ENCODE measurements around the gene MLLT10. TPM values are rescaled to one million over a fixed set of nuclear protein-coding genes. Genes with fewer than 3 reads are reported as not detected.

MLLT10 gene
- total and polyA plus RNA-seq, 9 of the 15 experiments (the other 6 are each of a cell fraction or from before 2014, with no cell fraction given): 18.8 to 81.4 (median 64.2) TPM

DNA sequence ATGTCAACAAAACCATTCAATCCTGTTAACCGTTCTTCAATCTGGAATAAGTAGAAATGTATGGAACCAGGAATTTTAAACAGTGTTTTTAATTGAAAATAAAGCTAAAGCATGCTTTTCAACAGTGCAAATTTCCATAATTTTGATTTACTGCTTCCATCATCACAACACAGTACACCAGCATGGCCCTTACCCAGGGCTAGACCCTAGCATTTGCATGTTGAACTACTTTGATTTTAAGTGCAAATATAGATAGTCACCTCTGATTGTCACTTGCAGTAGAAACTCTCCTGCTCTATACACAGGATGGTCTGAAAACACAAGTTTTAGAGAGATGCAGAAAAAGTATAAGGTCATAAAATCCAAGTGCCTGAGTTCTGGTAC lies 20.6 kb upstream of the MLLT10 start (continued):
- TF ChIP-seq CC2D1A (IDR thresholded peaks at IDR 0.05) (no peak), KLF16 (IDR thresholded peaks at IDR 0.05) (no peak)

DNA sequence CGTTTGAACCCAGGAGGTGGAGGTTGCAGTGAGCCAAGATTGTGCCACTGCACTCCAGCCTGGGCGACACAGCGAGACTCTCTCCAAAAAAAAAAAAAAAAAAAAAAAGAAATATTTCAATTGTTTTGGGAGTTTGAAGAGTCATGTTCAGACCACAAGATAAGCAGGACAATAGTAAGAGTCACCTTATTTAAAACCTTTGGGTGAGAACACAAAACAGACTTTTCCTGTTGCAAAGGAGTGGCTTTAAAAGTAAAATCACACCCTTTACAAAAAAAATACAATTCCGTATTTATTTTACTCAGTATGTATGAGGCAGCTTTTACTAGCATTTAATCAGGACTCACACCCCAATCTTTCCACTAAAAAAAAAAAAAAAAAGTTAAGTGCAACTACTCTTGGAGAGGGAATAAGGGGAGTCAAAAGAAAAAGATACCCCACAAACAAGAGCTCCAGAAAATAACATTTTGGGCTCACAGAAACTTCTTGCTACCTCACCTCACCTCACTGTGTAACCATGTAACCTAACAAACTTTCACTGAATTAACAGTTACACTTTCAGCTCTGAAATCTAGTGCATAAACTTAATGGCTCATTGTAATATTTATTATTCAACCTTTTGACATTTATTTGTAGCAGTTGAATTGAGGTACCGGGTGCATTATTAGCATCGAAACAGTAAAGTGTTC lies 19.8 kb upstream of the MLLT10 start:
- in situ Hi-C loops (cut with MboI) (no loop called here), intact Hi-C loops (cut with micrococcal nuclease) (no loop called here)
- DNase-seq (ENCODE audit: extremely low read depth in 1 of 4, low spot score in 3 of 4) (no peak), ATAC-seq (no peak), FAIRE-seq (no peak)
- BruUV-seq (replicated peaks): no TSS peak
- H3K4me2 ChIP-seq (ENCODE audit: insufficient read depth, low read length): no peak overlapping the region
- H3K27me3 ChIP-seq (ENCODE audit: control insufficient read depth in 2 of 2, insufficient read depth in 2 of 2, low read length in 2 of 2): no peaks in the 10 kb centered on the region
- peaks cover 10 to 14% of the 10 kb centered on the region in 2 experiments; a peak in 3 of 5 replicates for H3K4me1 ChIP-seq (replicated peaks in 1 of 2; ENCODE audit: control insufficient read depth in 2 of 2, insufficient read depth in 2 of 2, low read length in 2 of 2)
- ChIA-PET CTCF (ENCODE audit: low intra/inter-chr PET ratio) (interaction anchor here (0.5 kb wide), 1 partner anchor 216 kb away, joined by 4 read pairs; no protein-coding TSS in a partner anchor), POLR2A (interaction anchor here (0.6 to 0.9 kb wide), 4 partner anchors 9 to 330 kb away, joined by 3 read pairs; partner anchors contain the start of gene SKIDA1)
- no peaks in the 10 kb centered on the region for H3K79me2 ChIP-seq (ENCODE audit: control insufficient read depth, insufficient read depth, low read length)
- no peak overlapping the region for H2AFZ ChIP-seq (ENCODE audit: low read depth, low read length)
- TF ChIP-seq ZNF121 (CRISPR knock-in tag; conservative IDR thresholded peaks at IDR 0.05): peak; percentile 47; the same call in 1 of the 2 replicates
- no peak for TF ChIP-seq ILF3 (IDR thresholded peaks at IDR 0.05; ENCODE audit: borderline replicate concordance)
- TF ChIP-seq SOX6 (IDR thresholded peaks at IDR 0.05): peak; percentile 81
- H3K9me1 ChIP-seq (ENCODE audit: control insufficient read depth, insufficient read depth, low read length): no peaks in the 10 kb centered on the region
- no peaks in the 10 kb centered on the region for H4K20me1 ChIP-seq (replicated peaks; ENCODE audit: control insufficient read depth, insufficient read depth, low read length)
- H3K9ac ChIP-seq (ENCODE audit: insufficient read depth in 1 of 2, low read depth in 2 of 2, low read length in 2 of 2): no peak overlapping the region
- no peak overlapping the region for H3K27ac ChIP-seq (ENCODE audit: extremely low read depth, low read depth, low read length)
- no peaks in the 10 kb centered on the region for H3K9me3 ChIP-seq (replicated peaks; ENCODE audit: control insufficient read depth, insufficient read depth, low read depth, low read length)
- 38% methylated on average over 4 of the region's 6 CpGs for WGBS (ENCODE audit: insufficient coverage, low coverage, missing lambda C conversion rate)
- no peak overlapping the region for H3K4me3 ChIP-seq
- H3K36me3 ChIP-seq (ENCODE audit: control insufficient read depth, insufficient read depth, low read length): no peaks in the 10 kb centered on the region
